Fibroblast of skin of left quadriceps (primary cell): Measurements from ENCODE around the gene COL4A3.
"Not testable (repeated sequence)": the region's sequence is repeated elsewhere in the genome, so short reads cannot be mapped to it uniquely, and the experiment has no call there.

Experiments
- DNase-seq, 2 experiments: peaks; one replicate each; pipeline ENCODE4 v3.0.0-alpha.2; 2013; ENCODE audit warnings: low read depth in 2 of 2

The COL4A3 gene

DNA sequence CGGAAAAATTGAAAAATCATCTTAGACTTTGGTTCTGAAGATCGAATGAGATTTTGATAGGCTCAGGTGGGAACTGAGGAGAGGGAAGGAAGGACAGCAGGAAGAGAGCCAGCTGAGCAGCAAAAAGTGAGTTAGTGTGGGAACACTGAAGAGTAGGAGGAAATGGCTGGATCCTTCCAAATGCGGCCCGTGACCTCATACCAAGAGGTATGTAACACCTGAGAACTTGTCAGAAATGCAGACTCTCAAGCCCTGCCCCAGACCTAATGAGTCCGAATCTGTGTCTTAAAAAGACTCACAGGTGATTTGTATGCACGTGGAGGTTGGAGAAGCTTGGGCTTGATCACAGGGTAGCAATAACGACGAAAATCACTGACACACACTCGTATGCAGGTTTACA lies 42.0 kb downstream of the COL4A3 start:
- DNase-seq = no peak

GRCh38 chr2:227207573-227207972 lies 43.1 kb downstream of the COL4A3 start:
- no peak for DNase-seq

DNA sequence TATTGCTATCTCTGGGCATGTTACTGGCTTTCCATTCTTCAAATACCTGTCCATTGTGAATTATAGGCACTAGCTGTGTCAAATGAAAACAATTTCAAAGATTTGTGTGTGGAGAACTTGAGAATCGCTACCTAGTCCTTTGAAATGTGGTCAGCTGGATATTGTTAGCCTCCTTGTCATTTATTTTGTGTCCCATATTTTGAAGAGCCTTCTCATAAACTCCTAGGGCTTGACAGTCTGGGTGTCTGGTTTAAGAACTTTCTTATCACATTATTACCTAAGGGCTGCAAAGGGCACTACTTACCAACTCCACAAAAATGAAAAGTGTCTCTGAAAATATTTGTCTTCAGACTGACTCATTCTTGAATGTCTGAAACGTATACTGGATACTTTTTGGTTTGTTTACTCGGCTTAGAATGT lies 50.2 kb downstream of the COL4A3 start:
- DNase-seq = no peak

- no peak for DNase-seq
Measured at GRCh38 chr2:227219312-227220105, 55.1 kb downstream of the COL4A3 start.

GRCh38 chr2:227221120-227221519 lies 56.7 kb downstream of the COL4A3 start:
- no peak for DNase-seq

DNA sequence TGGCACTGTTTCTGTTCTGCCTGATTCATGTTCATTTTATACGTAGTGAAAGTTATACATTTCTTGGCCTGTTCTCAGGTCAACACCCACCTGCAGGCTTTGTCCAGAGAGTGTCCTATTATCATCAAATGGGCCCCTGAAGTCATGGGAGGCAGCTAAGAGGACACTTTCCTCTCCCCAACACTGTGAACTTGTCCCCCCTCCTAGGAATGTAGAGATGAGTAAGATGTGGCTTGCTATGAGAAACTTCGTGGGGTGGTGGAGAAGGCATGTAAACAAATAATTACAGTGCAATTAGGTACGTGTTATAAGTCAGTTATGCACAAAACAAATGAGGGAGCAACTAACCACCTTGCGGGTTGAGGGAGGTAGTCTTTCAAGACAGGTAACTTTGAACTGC lies 57.9 kb downstream of the COL4A3 start:
- no peak for DNase-seq

DNA sequence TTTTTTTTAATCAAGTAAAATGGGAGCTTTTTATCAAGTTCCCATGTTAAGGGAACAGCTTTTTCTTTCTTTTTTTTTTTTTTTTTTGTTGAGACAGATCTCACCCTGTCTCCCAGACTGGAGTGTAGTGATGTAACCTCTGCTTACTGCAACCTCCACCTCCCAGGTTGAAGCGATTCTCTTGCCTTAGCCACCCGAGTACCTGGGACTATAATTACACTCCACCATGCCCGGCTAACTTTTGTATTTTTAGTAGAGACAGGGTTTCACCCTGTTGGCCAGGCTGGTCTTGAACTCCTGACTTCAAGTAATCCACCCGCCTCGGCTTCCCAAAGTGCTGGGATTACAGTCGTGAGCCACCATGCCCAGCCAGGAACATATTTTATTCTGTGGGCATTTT lies 61.2 kb downstream of the COL4A3 start:
- not testable (repeated sequence) for DNase-seq

- DNase-seq = no peak
Measured at GRCh38 chr2:227228061-227228667, 63.7 kb downstream of the COL4A3 start.

- DNase-seq = no peak
Measured at GRCh38 chr2:227230151-227230550, 65.7 kb downstream of the COL4A3 start.

- no peak for DNase-seq
Measured at GRCh38 chr2:227234429-227234828, 70.0 kb downstream of the COL4A3 start.

DNA sequence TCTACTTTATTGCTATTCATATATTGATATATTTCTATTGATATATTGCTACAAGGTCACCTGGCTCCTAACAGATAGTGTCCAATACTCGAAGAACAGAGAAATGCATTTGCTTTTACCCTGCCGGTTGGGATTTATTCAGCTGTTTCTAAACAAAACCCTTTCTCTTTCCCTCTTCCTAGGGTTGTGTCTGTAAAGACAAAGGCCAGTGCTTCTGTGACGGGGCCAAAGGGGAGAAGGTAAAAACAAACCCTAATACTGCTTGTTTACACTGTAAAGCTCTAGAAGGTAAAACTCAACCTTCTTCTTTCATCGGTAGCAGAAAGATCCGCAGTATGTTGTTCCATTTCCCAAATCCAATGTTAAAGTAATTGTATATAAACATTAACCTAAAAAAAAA lies 73.4 kb downstream of the COL4A3 start:
- DNase-seq = no peak

DNA sequence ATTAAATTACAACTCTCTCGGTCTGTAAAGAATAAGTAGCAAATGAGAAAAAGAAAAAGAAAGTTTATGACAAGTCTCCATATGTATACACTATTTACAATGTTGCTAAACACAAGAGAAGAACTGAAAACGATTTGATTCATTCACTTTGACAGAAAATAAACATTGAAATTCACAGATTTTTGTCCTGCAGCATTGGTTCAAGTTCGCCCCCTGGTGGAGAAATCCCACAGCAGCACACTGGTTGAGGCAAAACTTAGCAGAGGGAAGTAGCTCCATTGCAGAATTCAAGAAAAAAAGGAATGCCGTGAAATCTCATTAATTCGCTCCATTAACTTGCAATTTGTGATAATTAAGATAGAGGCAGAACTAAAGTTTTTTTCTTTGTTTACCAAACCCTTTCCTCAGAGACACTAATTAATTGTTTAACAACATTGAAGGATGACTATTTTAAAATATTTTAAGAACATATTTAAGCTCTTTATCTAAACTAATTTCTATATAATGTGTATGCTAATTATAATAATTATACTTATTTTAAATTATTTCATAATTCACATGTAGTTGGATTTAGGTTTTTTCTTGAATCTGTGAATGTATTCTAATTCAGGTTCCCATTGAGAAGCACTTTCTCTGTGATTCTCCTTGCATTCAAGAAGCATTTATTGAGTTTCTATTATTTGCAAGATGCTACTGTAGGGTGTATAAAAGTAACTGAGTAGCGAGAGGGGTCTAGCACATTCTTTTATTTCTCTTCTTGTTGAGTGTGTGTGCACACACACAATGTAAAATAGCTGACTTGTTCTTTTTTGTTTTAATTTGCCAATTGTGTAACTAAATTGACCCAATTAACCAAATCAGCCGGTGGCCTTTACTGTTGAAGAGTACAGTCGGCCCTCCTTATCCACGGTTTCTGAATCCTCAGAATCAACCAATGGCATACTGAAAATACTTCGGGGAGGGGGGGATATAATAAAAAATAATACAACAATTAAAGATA lies 74.1 kb downstream of the COL4A3 start:
- DNase-seq = peak; percentile 34 to 37

GRCh38 chr2:227241005-227241404 lies 76.6 kb downstream of the COL4A3 start:
- no peak for DNase-seq

DNA sequence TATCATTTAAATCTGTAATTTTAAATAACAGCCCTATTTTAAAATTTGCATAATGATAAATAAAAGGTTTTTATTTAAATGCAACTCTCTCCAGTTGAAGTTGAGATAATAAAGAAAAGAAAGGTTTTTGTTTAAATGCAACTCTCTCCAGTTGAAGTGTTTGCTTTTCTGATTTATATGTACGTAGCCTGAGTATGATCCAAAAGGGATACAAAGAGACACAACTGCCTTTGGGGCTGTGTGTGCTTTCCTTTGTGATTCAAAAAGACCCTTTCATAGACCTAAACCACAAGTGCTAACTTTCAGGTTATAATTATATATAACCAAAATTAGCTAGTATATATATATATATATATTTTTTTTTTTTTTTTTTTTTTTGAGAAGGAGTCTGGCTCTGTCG lies 84.5 kb downstream of the COL4A3 start:
- no peak for DNase-seq

- no peak for DNase-seq
Measured at GRCh38 chr2:227252831-227253230, 88.4 kb downstream of the COL4A3 start.

GRCh38 chr2:227256605-227257004 lies 92.2 kb downstream of the COL4A3 start:
- DNase-seq = no peak

- no peak for DNase-seq
Measured at GRCh38 chr2:227257820-227258219, 93.4 kb downstream of the COL4A3 start.

GRCh38 chr2:227260041-227260440 lies 95.6 kb downstream of the COL4A3 start:
- no peak for DNase-seq

DNA sequence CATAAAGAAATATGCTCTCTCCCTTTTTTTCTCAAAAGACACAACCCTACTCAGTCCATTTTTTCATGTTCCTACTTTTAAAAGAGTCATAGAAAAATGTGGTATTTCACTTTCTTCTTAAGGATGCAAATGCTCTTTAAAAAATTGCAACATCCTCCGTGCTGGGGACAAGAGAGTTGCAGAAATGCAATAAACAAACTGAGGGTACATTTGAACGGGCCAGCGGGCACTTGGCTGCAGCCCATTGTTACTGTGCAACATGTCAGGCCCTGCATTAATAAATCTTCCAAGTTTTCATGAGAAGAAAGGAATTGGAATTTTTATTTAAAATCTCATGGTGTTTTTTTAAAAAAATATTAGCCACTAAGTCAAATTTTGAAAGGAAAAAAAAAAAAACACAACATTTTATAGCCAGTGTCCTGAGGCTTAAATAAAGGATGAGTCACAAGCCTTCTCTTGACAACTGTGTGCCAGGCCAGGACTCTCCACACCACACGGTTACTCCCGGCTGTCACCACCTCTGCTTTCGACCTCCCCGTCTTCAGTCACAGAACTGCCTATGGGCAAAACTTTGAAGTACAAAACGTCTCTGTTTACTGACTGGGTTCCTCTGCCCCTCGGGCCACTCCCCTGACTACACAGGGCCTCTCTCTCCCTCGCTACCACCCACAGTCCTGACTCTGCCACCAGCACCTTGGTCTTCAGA lies 103.1 kb downstream of the COL4A3 start:
- no peak for DNase-seq

DNA sequence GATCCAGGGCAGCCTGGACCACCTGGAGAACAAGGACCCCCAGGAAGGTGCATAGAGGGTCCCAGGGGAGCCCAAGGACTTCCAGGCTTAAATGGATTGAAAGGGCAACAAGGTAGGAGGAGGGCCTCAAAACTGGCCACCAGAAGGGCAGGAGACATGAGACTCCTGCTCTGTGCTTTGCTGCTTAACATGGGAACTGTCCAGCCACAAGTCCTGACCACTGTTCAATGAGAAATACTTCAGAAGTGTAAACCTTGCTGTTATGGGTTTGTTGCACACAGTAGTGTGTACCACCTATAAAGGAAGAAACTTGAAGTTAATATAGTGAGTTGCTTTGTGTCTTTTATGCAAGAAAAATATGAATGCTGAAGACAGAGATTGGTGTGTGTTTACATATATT lies 116.5 kb downstream of the COL4A3 start:
- DNase-seq = no peak

DNA sequence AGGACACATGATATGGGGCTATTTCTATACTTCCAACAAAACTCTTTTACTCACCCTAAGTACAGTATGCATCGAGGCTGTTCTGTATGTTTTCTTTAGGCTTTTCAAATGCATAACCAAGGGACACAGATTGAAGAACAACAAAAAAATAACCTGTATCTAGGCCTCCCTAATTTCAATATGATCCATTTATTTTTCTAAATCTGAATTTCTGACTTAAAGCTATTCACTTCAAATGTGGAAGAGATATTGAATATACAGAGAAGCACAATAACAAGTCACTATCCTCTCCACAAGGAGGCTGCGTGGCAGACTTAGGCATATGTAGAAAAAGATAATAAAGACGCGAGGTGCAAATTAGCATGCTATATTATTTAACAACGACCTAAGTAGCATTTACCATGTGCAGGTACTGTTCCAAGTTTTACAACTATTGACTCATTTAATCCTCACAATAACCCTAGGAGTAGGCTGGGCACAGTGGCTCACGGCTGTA lies 121.4 kb downstream of the COL4A3 start:
- DNase-seq = no peak
